OCI-LY1 (cell line): ENCODE results near the gene SHTN1.

Experiments used
- H2AFZ ChIP-seq: fragments of 200-600 bp; sonication (generic), shearing (Covaris generic); 2 replicates; pipeline ENCODE4 v1.6.0; 2014; ENCODE audit warnings: antibody characterized with exemption, mild to moderate bottlenecking, low read length
- H3F3A ChIP-seq: fragments of 200-600 bp; sonication (generic), shearing (Covaris generic); 2 replicates; pipeline ENCODE4 v1.6.0; 2014; ENCODE audit warnings: mild to moderate bottlenecking, antibody characterized with exemption, low read length, moderate library complexity; ENCODE audit not compliant: insufficient read depth
- H3K27ac ChIP-seq: fragments of 200-600 bp; sonication (generic); 2 replicates; pipeline ENCODE4 v1.5.1; 2014; ENCODE audit warnings: low read length, mixed run types, mild to moderate bottlenecking, low read depth; ENCODE audit not compliant: poor library complexity, severe bottlenecking
- H3K27me3 ChIP-seq: fragments of 200-600 bp; sonication (generic); 2 replicates; pipeline ENCODE4 v1.6.0; 2014; ENCODE audit warnings: antibody characterized with exemption, mild to moderate bottlenecking, low read length, moderate library complexity; ENCODE audit not compliant: insufficient read depth
- H3K36me3 ChIP-seq: fragments of 200-600 bp; sonication (generic); 2 replicates; pipeline ENCODE4 v1.6.1; 2014; ENCODE audit warnings: mild to moderate bottlenecking, antibody characterized with exemption, low read length, moderate library complexity, mixed read lengths; ENCODE audit not compliant: insufficient read depth
- H3K4me1 ChIP-seq: fragments of 200-600 bp; sonication (generic); 2 replicates; pipeline ENCODE4 v1.5.1; 2014; ENCODE audit warnings: mild to moderate bottlenecking, low read length, moderate library complexity; ENCODE audit not compliant: insufficient read depth, severe bottlenecking
- H3K4me2 ChIP-seq: fragments of 200-600 bp; sonication (generic), shearing (Covaris generic); 2 replicates; pipeline ENCODE4 v1.6.1; 2014; ENCODE audit warnings: low read length
- H3K4me3 ChIP-seq: fragments of 200-600 bp; sonication (generic); 2 replicates; pipeline ENCODE4 v1.5.1; 2014; ENCODE audit warnings: low read length, low read depth, mild to moderate bottlenecking, mixed read lengths; ENCODE audit not compliant: poor library complexity, severe bottlenecking
- H3K79me2 ChIP-seq: fragments of 200-600 bp; shearing (Covaris generic); 2 replicates; pipeline ENCODE4 v1.6.1; 2016; ENCODE audit warnings: mixed run types, low read length, mixed read lengths; ENCODE audit not compliant: insufficient read depth
- H3K9ac ChIP-seq: fragments of 200-600 bp; sonication (generic), shearing (Covaris generic); 2 replicates; pipeline ENCODE4 v1.6.1; 2014; ENCODE audit warnings: mild to moderate bottlenecking, low read length, mixed read lengths
- H3K9me2 ChIP-seq: fragments of 200-600 bp; sonication (generic), shearing (Covaris generic); 2 replicates; pipeline ENCODE4 v1.6.1; 2014; ENCODE audit warnings: low read depth, mild to moderate bottlenecking, low read length, mixed read lengths
- H3K9me3 ChIP-seq: fragments of 200-600 bp; shearing (Covaris generic); 2 replicates; pipeline ENCODE4 v1.6.1; 2014; ENCODE audit warnings: low read length, mixed read lengths
- H4K20me1 ChIP-seq: fragments of 200-600 bp; sonication (generic), shearing (Covaris generic); 2 replicates; pipeline ENCODE4 v1.6.0; 2016; ENCODE audit warnings: mild to moderate bottlenecking, low read length; ENCODE audit not compliant: insufficient read depth
- EZH2 ChIP-seq: fragments of 200-600 bp; sonication (generic), shearing (Covaris generic); IDR thresholded peaks from 2 replicates; pipeline ENCODE4 v1.8.0; 2017; ENCODE audit warnings: borderline replicate concordance, mixed run types, mild to moderate bottlenecking, antibody characterized with exemption, low read length, moderate library complexity, mixed read lengths
- TF ChIP-seq, protein P1 (sequence below): fragments of 200-600 bp; sonication (generic), shearing (Covaris generic); IDR thresholded peaks from 2 replicates; pipeline ENCODE4 v1.5.1; 2017; ENCODE audit warnings: mild to moderate bottlenecking, antibody characterized with exemption, low read length, moderate library complexity, mixed read lengths

SHTN1 gene

DNA sequence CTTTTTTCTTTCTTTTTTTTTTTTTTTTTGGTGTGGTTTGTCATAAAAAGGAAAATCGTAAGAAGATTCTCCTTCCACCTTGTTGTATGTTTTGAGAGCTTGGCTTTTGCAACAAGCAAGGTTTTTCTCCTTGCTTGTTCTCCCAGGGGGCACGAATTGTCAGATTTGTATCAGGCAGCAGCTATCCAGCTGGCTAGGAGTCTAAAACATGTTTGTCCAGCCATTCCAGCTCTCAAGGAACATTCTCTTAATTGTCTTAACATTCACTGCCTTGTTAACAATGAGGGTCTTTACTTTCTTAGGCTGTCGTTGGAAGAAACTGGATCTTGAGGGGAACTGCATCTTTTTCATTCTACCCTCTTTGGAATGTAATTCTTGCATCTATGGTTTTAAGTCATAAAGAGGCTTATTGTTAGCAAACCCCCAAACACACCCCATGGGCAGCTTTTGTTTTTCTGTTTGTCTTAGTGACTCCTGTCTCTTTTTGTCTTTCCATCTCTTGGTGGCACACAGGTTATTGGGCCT is 14.6 kb downstream of the SHTN1 start:
- no peak overlapping the region for H3K4me2 ChIP-seq
- TF ChIP-seq, protein P1, sequence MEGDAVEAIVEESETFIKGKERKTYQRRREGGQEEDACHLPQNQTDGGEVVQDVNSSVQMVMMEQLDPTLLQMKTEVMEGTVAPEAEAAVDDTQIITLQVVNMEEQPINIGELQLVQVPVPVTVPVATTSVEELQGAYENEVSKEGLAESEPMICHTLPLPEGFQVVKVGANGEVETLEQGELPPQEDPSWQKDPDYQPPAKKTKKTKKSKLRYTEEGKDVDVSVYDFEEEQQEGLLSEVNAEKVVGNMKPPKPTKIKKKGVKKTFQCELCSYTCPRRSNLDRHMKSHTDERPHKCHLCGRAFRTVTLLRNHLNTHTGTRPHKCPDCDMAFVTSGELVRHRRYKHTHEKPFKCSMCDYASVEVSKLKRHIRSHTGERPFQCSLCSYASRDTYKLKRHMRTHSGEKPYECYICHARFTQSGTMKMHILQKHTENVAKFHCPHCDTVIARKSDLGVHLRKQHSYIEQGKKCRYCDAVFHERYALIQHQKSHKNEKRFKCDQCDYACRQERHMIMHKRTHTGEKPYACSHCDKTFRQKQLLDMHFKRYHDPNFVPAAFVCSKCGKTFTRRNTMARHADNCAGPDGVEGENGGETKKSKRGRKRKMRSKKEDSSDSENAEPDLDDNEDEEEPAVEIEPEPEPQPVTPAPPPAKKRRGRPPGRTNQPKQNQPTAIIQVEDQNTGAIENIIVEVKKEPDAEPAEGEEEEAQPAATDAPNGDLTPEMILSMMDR: no peak
- no peak for TF ChIP-seq EZH2
- H3K79me2 ChIP-seq: no peaks in the 10 kb centered on the region
- no peaks in the 10 kb centered on the region for H3F3A ChIP-seq
- H3K9me3 ChIP-seq: no peaks in the 10 kb centered on the region
- H3K9ac ChIP-seq: no peak overlapping the region
- H3K9me2 ChIP-seq: no peaks in the 10 kb centered on the region
- H4K20me1 ChIP-seq: no peaks in the 10 kb centered on the region
- no peaks in the 10 kb centered on the region for H3K36me3 ChIP-seq
- no peaks in the 10 kb centered on the region for H3K4me1 ChIP-seq
- H3K4me3 ChIP-seq: no peak overlapping the region
- no peak overlapping the region for H2AFZ ChIP-seq
- no peaks in the 10 kb centered on the region for H3K27me3 ChIP-seq
- H3K27ac ChIP-seq: no peak overlapping the region

DNA sequence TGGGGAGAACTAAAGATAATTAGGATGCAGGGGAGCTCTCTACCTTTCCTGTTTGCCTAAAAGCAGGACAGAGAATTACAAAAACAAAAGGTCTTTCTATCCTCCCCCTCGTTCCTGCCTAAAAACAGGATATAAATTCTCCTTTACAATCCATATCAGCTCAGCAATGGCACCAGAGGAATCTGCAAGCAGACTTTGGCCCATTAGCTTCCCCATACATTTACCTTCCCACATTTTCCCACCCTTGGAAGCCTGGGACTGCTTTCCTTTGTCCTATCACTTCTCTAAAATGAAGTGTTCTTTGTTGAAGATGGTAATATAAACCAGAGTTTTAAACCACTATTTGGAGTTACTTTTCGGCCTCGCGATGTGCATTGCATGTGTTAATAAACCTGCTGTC is 15.5 kb downstream of the SHTN1 start:
- Histone ChIP-seq H4K20me1 (no peaks in the 10 kb centered on the region), H3K9me2 (no peaks in the 10 kb centered on the region), H3K4me3 (no peak overlapping the region), H3K36me3 (no peaks in the 10 kb centered on the region), H3K4me2 (no peak overlapping the region), H3F3A (no peaks in the 10 kb centered on the region), H3K27me3 (no peaks in the 10 kb centered on the region), H3K9me3 (no peaks in the 10 kb centered on the region), H3K9ac (no peak overlapping the region), H3K4me1 (no peaks in the 10 kb centered on the region), H2AFZ (no peak overlapping the region), H3K27ac (no peak overlapping the region), H3K79me2 (no peaks in the 10 kb centered on the region)
- no peak for TF ChIP-seq EZH2
- TF ChIP-seq, protein P1: no peak

DNA sequence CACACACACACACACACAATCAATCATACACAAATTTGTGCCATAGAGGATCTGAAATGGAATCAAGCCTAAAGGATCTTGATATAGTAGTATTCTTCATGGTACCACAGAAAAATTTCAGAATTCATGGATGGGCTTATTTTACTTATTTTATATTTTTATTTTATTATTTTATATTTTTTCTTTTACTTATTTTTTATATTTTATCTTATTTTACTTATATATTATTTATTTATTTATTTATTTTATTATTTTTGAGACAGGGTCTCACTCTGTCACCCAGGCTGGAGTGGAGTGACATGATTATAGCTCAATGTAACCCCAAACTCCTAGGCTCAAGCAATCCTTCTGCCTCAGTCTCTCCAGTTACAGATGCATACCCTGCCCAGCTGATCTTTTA is 16.7 kb downstream of the SHTN1 start:
- TF ChIP-seq EZH2: no peak
- TF ChIP-seq, protein P1: no peak
- no peaks in the 10 kb centered on the region for H3K27me3 ChIP-seq
- no peaks in the 10 kb centered on the region for H3K4me1 ChIP-seq
- H3K9ac ChIP-seq: no peak overlapping the region
- H4K20me1 ChIP-seq: no peaks in the 10 kb centered on the region
- H2AFZ ChIP-seq: no peak overlapping the region
- no peaks in the 10 kb centered on the region for H3K9me2 ChIP-seq
- no peaks in the 10 kb centered on the region for H3K9me3 ChIP-seq
- no peaks in the 10 kb centered on the region for H3F3A ChIP-seq
- H3K4me2 ChIP-seq: no peak overlapping the region
- no peaks in the 10 kb centered on the region for H3K79me2 ChIP-seq
- no peaks in the 10 kb centered on the region for H3K36me3 ChIP-seq
- H3K27ac ChIP-seq: no peak overlapping the region
- no peak overlapping the region for H3K4me3 ChIP-seq
